Progenitor cell of endocrine pancreas (in vitro differentiated cells): ENCODE data around the gene NRIP2. TPM values are rescaled to one million over a fixed set of nuclear protein-coding genes. Genes with fewer than 3 reads are reported as not detected.

Experiments used
- DNase-seq: peaks from one replicate; pipeline ENCODE4 v3.0.0; 2021; ENCODE audit warnings: low spot score; ENCODE audit not compliant: unreplicated experiment
- H3K27ac Mint-ChIP-seq: 2 replicates; pipeline ENCODE4 v1.8.0; 2021; ENCODE audit warnings: mild to moderate bottlenecking, moderate library complexity, mixed read lengths
- H3K27me3 Mint-ChIP-seq: 2 replicates; pipeline ENCODE4 v1.8.0; 2021; ENCODE audit warnings: mixed read lengths
- H3K36me3 Mint-ChIP-seq: 2 replicates; pipeline ENCODE4 v1.8.0; 2022; ENCODE audit warnings: mixed read lengths; ENCODE audit not compliant: insufficient read depth
- H3K4me1 Mint-ChIP-seq: 2 replicates; pipeline ENCODE4 v1.8.0; 2021; ENCODE audit warnings: low read depth, mixed read lengths
- H3K4me3 Mint-ChIP-seq: 2 replicates; pipeline ENCODE4 v1.8.0; 2021; ENCODE audit warnings: low read depth, mild to moderate bottlenecking, moderate library complexity, mixed read lengths
- H3K9me3 Mint-ChIP-seq: 2 replicates; pipeline ENCODE4 v1.8.0; 2021; ENCODE audit warnings: low read depth, mixed read lengths
- CTCF ChIP-seq: fragments of 200-600 bp; sonication (generic); IDR thresholded peaks from one replicate; pipeline ENCODE4 v1.5.0; 2021; ENCODE audit warnings: antibody characterized with exemption, mild to moderate bottlenecking; ENCODE audit not compliant: unreplicated experiment
- total RNA-seq: library from RNA; stranded (reverse); gene quantifications from 2 replicates; pipeline ENCODE4 v1.2.1, GENCODE V29; 2021

NRIP2 gene
- total RNA-seq, 1 donor from 2014 or later, result not detected

DNA sequence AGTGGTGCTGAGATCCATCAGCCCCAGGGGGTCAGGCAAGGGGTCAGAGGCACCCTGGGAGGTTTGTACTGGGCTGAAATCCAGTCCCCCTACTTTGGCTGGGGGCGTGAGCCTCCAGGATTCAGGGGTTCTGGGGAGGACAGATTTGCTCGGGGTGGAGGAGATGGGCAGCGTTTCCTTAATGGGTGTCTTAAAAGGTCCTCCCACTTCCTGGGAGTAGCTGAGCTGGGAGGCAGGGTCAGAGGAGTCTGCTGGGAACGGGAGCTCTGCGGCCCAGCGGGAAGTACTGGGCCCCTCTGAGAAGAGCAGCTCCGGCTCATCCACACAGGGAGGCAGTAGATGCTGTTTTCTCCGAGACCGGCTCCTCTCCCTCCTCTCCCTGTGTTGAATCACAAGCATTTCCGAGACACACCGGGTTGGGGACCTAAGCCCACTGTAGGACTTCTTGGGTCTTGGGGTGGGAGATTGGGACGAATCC lies 24.1 kb upstream of the NRIP2 start:
- Mint-ChIP-seq H3K4me3 (no peak overlapping the region), H3K27ac (no peak overlapping the region), H3K27me3 (peaks cover 11% of the 10 kb centered on the region), H3K9me3 (no peaks in the 10 kb centered on the region), H3K4me1 (peaks cover 13% of the 10 kb centered on the region), H3K36me3 (peaks cover 13% of the 10 kb centered on the region)
- no peak for DNase-seq
- TF ChIP-seq CTCF, result no peak

- Mint-ChIP-seq H3K27ac (no peak overlapping the region), H3K9me3 (no peaks in the 10 kb centered on the region), H3K4me3 (no peak overlapping the region), H3K27me3 (peaks cover 13% of the 10 kb centered on the region), H3K36me3 (peaks cover 11% of the 10 kb centered on the region), H3K4me1 (peaks cover 15% of the 10 kb centered on the region)
- DNase-seq, result no peak
- no peak for TF ChIP-seq CTCF
These were observed 23.5 kb upstream of the NRIP2 start for GRCh38 chr12:2858334-2858733.

DNA sequence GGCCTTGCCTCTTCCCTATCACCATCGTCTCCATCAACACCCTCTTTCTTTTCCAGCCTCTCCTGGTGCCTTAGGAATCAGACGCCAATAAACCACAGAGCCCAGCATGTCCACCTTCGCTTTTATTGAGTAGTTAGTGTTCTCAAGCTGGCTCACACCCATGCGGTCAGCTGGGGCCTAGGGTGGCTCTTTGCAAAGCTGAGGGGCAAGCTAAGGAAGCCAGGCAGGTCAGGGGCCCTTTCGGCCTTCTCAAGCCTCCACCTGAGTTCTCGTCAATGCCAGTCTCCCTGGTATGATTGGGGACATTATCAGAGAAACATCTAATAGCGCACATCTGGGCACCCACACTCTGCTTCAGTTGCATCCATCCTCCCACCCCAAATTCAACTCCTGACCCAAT lies 22.7 kb upstream of the NRIP2 start:
- Mint-ChIP-seq H3K9me3 (no peaks in the 10 kb centered on the region), H3K27ac (peak overlapping the region; percentile 33), H3K27me3 (peaks cover 13% of the 10 kb centered on the region), H3K4me3 (no peak overlapping the region), H3K4me1 (peaks cover 15% of the 10 kb centered on the region), H3K36me3 (peaks cover 9% of the 10 kb centered on the region)
- DNase-seq, result no peak
- no peak for TF ChIP-seq CTCF

GRCh38 chr12:2857021-2857431 lies 22.2 kb upstream of the NRIP2 start, which contains the start of gene TEX52:
Gene TEX52 (minus strand): TSS chr12:2857039. CDS start chr12:2857026, 13 bp downstream.
- Mint-ChIP-seq H3K9me3 (no peaks in the 10 kb centered on the region), H3K36me3 (peaks cover 8% of the 10 kb centered on the region), H3K4me1 (peaks cover 15% of the 10 kb centered on the region), H3K4me3 (no peak within 1 kb of the TSS), H3K27ac (peak within 1 kb of the TSS; percentile 33), H3K27me3 (peaks cover 13% of the 10 kb centered on the region)
- TF ChIP-seq CTCF, result no peak
- no peak for DNase-seq

- Mint-ChIP-seq H3K4me3 (no peak overlapping the region), H3K4me1 (peaks cover 15% of the 10 kb centered on the region), H3K27me3 (peaks cover 13% of the 10 kb centered on the region), H3K36me3 (peaks cover 7% of the 10 kb centered on the region), H3K27ac (no peak overlapping the region), H3K9me3 (no peaks in the 10 kb centered on the region)
- DNase-seq, result no peak
- TF ChIP-seq CTCF, result no peak
These were observed 21.2 kb upstream of the NRIP2 start for GRCh38 chr12:2856051-2856450.
